T-cell (primary cell): ENCODE data around the gene PAK2. TPM values are rescaled to one million over a fixed set of nuclear protein-coding genes. Genes with fewer than 3 reads are reported as not detected.
A peak's percentile ranks its signal among the peaks of the same experiment; 100 is the strongest.
"Not testable (repeated sequence)": the region's sequence is repeated elsewhere in the genome, so short reads cannot be mapped to it uniquely, and the experiment has no call there.

ENCODE experiments used
- ATAC-seq, 4 experiments: fragments of 200-7000 bp in 3 of 4; fragments of 150-1000 bp in 1 of 4; cut with Tn5 transposase; replicated peaks in 1 of 4; 1 replicate in 3 of 4; 2 replicates in 1 of 4; pipeline ENCODE4 v1.10.0; 2021; ENCODE audit warnings: moderate library complexity in 3 of 4, mild to moderate bottlenecking in 2 of 4, moderate number of reproducible peaks in 1 of 4
- CTCF ChIA-PET, 2 donors: fragments of 300-600 bp; sonication (Branson Sonifier 250); formaldehyde crosslinking; loops; one replicate each; lab custom pipeline; 2022; ENCODE audit warnings: antibody characterized with exemption in 2 of 2; lab: Charles Lee
- POLR2A ChIA-PET, 2 donors: fragments of 300-600 bp; sonication (Branson Sonifier 250); formaldehyde crosslinking; loops; one replicate each; lab custom pipeline; 2022; ENCODE audit warnings: antibody characterized with exemption in 2 of 2; lab: Charles Lee
- DNase-seq, 35 experiments: peaks; one replicate each; pipeline versions ENCODE4 v3.0.0 to v3.0.0-alpha.2; 2013 to 2023
- H3K27ac ChIP-seq: one replicate; pipeline ENCODE4 v1.5.1; 2013; ENCODE audit warnings: low read length
- H3K27me3 ChIP-seq, 2 experiments: replicated peaks in 1 of 2; 1 replicate in 1 of 2; 2 replicates in 1 of 2; pipeline versions ENCODE4 v1.6.1 to v1.7.0; 2013; ENCODE audit warnings: low read length in 1 of 2, mixed read lengths in 1 of 2; ENCODE audit not compliant: control insufficient read depth in 2 of 2, insufficient read depth in 2 of 2; ENCODE audit errors: extremely low read depth in 1 of 2
- H3K36me3 ChIP-seq, 2 donors: 1 replicate in 1 of 2; 2 replicates in 1 of 2; pipeline versions ENCODE4 v1.6.1 to v1.7.0; 2013; ENCODE audit warnings: low read length in 1 of 2; ENCODE audit not compliant: control insufficient read depth in 2 of 2, insufficient read depth in 1 of 2; ENCODE audit errors: extremely low read depth in 1 of 2
- H3K4me1 ChIP-seq, 2 experiments: 1 replicate in 1 of 2; 2 replicates in 1 of 2; pipeline versions ENCODE4 v1.6.1 to v1.7.0; 2013; ENCODE audit warnings: low read length in 2 of 2, mixed read lengths in 1 of 2; ENCODE audit not compliant: insufficient read depth in 2 of 2, control insufficient read depth in 1 of 2; ENCODE audit errors: extremely low read depth in 1 of 2
- H3K4me3 ChIP-seq, 2 donors: 1 replicate in 1 of 2; 2 replicates in 1 of 2; pipeline versions ENCODE4 v1.5.1 to v1.7.0; 2013; ENCODE audit warnings: mild to moderate bottlenecking in 2 of 2, low read length in 1 of 2, moderate library complexity in 1 of 2; ENCODE audit not compliant: control insufficient read depth in 1 of 2; ENCODE audit errors: extremely low read depth in 1 of 2
- H3K9me3 ChIP-seq: 2 replicates; pipeline ENCODE4 v1.7.0; 2013
- H3K27ac Mint-ChIP-seq, 2 donors: one replicate each; pipeline ENCODE4 v1.8.0; 2020 to 2021; ENCODE audit warnings: mild to moderate bottlenecking in 2 of 2, mixed read lengths in 2 of 2
- H3K27me3 Mint-ChIP-seq, 2 donors: one replicate each; pipeline ENCODE4 v1.8.0; 2021 to 2022; ENCODE audit warnings: mixed read lengths in 2 of 2
- H3K36me3 Mint-ChIP-seq: one replicate; pipeline ENCODE4 v1.8.0; 2021; ENCODE audit warnings: mixed read lengths
- H3K4me1 Mint-ChIP-seq, 3 donors: one replicate each; pipeline ENCODE4 v1.8.0; 2020 to 2022; ENCODE audit warnings: mixed read lengths in 3 of 3, mild to moderate bottlenecking in 1 of 3
- H3K4me3 Mint-ChIP-seq, 3 donors: one replicate each; pipeline ENCODE4 v1.8.0; 2020 to 2022; ENCODE audit warnings: mild to moderate bottlenecking in 3 of 3, mixed read lengths in 3 of 3, moderate library complexity in 3 of 3
- H3K9me3 Mint-ChIP-seq, 3 donors: one replicate each; pipeline ENCODE4 v1.8.0; 2020 to 2022; ENCODE audit warnings: mixed read lengths in 3 of 3
- WGBS: methylation state at CpG from one replicate; pipeline ENCODE4 v1.1.5; 2013; ENCODE audit warnings: missing lambda C conversion rate; ENCODE audit not compliant: insufficient coverage; 5-methylcytosine and 5-hydroxymethylcytosine counted together
- total RNA-seq, 35 experiments: library from RNA in 6 of 35; stranded (reverse) in 6 of 35; fragments of 120-200 nt in 1 of 35; gene quantifications; one replicate each; pipeline versions ENCODE4 v1.2.1 to v1.2.4 and lab custom pipeline; 2013 to 2026

Gene PAK2
- total RNA-seq, 5 donors from 2014 or later (not counting 1 experiment from before 2014, with no cell fraction given) = 62.7 to 87.3 (median 76.2) TPM

DNA sequence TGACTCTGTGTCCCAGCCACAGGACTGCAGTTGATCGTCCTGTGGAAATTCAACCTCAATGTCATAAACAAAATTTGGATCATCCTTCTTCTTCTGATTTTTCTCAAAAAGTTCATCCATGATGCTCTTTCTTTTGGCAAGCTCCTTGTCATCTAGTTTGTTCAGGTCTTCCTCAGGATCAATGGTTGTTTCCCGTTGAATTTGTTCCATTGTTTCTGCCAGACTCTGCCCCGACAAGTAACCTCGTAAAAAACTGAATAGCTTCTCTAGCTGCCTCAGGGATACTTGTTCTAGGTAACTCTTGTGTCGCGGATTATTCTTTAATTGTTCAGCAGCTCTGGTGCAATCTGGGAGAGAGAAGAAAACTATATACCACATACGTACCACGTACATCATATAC lies 32.1 kb upstream of the PAK2 start:
- ChIA-PET CTCF (interaction anchor here in 1 of 2 donors (0.5 to 1.1 kb wide), 3 partner anchors 14 to 95 kb away, joined by 3 to 5 read pairs (median 3); no protein-coding TSS in a partner anchor), POLR2A (no interaction called here)
- ATAC-seq (no peak), DNase-seq (no peak)
- H3K4me3 ChIP-seq = no peak overlapping the region
- H3K36me3 Mint-ChIP-seq = peaks cover 5% of the 10 kb centered on the region
- no peaks in the 10 kb centered on the region for H3K9me3 ChIP-seq
- H3K4me1 ChIP-seq = peaks cover 6 to 15% of the 10 kb centered on the region in 2 experiments
- no peak overlapping the region for H3K27ac ChIP-seq
- H3K27ac Mint-ChIP-seq = no peak overlapping the region
- H3K36me3 ChIP-seq = no peaks in the 10 kb centered on the region
- WGBS = 100% methylated on average over 2 of the region's 8 CpGs
- H3K4me1 Mint-ChIP-seq = peaks cover 14 to 21% (median 18%) of the 10 kb centered on the region in 3 donors
- no peaks in the 10 kb centered on the region for H3K27me3 Mint-ChIP-seq
- H3K9me3 Mint-ChIP-seq = no peaks in the 10 kb centered on the region
- H3K4me3 Mint-ChIP-seq = no peak overlapping the region
- no peaks in the 10 kb centered on the region for H3K27me3 ChIP-seq

DNA sequence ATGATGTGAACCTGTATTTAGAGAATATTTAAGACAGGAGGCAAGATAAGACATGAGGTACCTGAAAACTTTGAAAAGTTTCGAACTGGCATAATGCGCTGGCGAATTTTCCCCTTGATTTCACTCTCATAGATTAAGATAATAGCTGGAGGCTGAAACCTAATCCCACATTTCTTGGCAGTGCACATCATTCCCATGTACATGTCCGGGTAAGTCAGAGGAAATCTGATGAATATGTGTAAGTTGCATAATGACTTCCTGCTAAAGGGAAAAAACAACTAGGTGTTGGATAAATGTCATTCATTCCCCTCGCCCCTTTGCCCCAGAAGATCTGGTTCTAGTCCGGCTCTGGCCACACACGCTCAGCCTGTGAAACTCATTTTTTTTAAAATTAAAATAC lies 31.2 kb upstream of the PAK2 start:
- POLR2A ChIA-PET = interaction anchor here in 1 of 2 donors (0.6 kb wide), 1 partner anchor 159 kb away, joined by 3 read pairs; the partner anchor contains the start of gene SENP5
- CTCF ChIA-PET = interaction anchor here in 1 of 2 donors (1.0 to 1.1 kb wide), 2 partner anchors 14 to 96 kb away, joined by 3 read pairs; no protein-coding TSS in a partner anchor
- H3K36me3 Mint-ChIP-seq = peaks cover 5% of the 10 kb centered on the region

GRCh38 chr3:196711838-196712513 lies 27.7 kb upstream of the PAK2 start, which contains the start of the genes CEP19 and PIGX:
Gene CEP19, minus strand, starts transcription at chr3:196712250. Its CDS starts 3,593 bp downstream, at chr3:196708657.
Gene PIGX, plus strand, starts transcription at chr3:196712377.
- peaks cover 6 to 25% of the 10 kb centered on the region in 2 experiments for H3K4me1 ChIP-seq
- peak within 1 kb of the TSS; percentile 99 for H3K27ac ChIP-seq
- WGBS = under 1% methylated on average over 65 of the region's 68 CpGs
- Mint-ChIP-seq H3K4me1 (peaks cover 28 to 41% (median 35%) of the 10 kb centered on the region in 3 donors), H3K4me3 (peak within 1 kb of the TSS; percentile 92 to 97 (median 95)), H3K27ac (peak within 1 kb of the TSS; percentile 98 to 99), H3K36me3 (peaks cover 5% of the 10 kb centered on the region), H3K9me3 (no peaks in the 10 kb centered on the region), H3K27me3 (no peaks in the 10 kb centered on the region)
- no peaks in the 10 kb centered on the region for H3K9me3 ChIP-seq
- peak within 1 kb of the TSS; percentile 70 to 91 for H3K4me3 ChIP-seq
- ChIA-PET CTCF (interaction anchor here in 1 of 2 donors (1.0 to 1.6 kb wide), 3 partner anchors 27 to 102 kb away, joined by 4 to 5 read pairs (median 4); partner anchors contain the start of gene PAK2), POLR2A (interaction anchor here in 1 of 2 donors (0.5 to 2.5 kb wide), 2 partner anchors 24 to 28 kb away, joined by 4 to 18 read pairs; partner anchors contain the start of gene PAK2)
- ATAC-seq (peak; percentile 82 to 90 (median 87)), DNase-seq (peak; percentile 82 to 98 (median 93))
- H3K36me3 ChIP-seq = no peaks in the 10 kb centered on the region
- H3K27me3 ChIP-seq = no peaks in the 10 kb centered on the region

More for the DNA sequence above, 31.2 kb upstream of the PAK2 start:
- no peak overlapping the region for H3K4me3 Mint-ChIP-seq
- no peaks in the 10 kb centered on the region for H3K9me3 Mint-ChIP-seq
- WGBS = 100% methylated on average over 3 of the region's 7 CpGs
- H3K4me1 Mint-ChIP-seq = peaks cover 22 to 28% (median 24%) of the 10 kb centered on the region in 3 donors
- no peak overlapping the region for H3K27ac ChIP-seq
- peaks cover 6 to 23% of the 10 kb centered on the region in 2 experiments for H3K4me1 ChIP-seq
- no peak for ATAC-seq
- H3K27me3 ChIP-seq = no peaks in the 10 kb centered on the region
- H3K27me3 Mint-ChIP-seq = no peaks in the 10 kb centered on the region
- no peak overlapping the region for H3K4me3 ChIP-seq
- H3K36me3 ChIP-seq = no peaks in the 10 kb centered on the region
- no peak for DNase-seq
- H3K27ac Mint-ChIP-seq = no peak overlapping the region
- H3K9me3 ChIP-seq = no peaks in the 10 kb centered on the region

GRCh38 chr3:196712514-196713413 lies 26.9 kb upstream of the PAK2 start:
- under 1% methylated on average over 56 of the region's 64 CpGs for WGBS
- Mint-ChIP-seq H3K9me3 (no peaks in the 10 kb centered on the region), H3K27ac (peak overlapping the region; percentile 66 to 85), H3K27me3 (no peaks in the 10 kb centered on the region), H3K4me1 (peaks cover 28 to 41% (median 35%) of the 10 kb centered on the region in 3 donors), H3K4me3 (peak overlapping the region; percentile 79 to 85 (median 79)), H3K36me3 (peaks cover 3% of the 10 kb centered on the region)
- no peaks in the 10 kb centered on the region for H3K9me3 ChIP-seq
- peak overlapping the region; percentile 92 for H3K27ac ChIP-seq
- POLR2A ChIA-PET = interaction anchor here in 1 of 2 donors (0.7 to 2.5 kb wide), 2 partner anchors 28 to 73 kb away, joined by 3 to 18 read pairs; partner anchors contain the start of gene PAK2
- CTCF ChIA-PET = interaction anchor here in 1 of 2 donors (1.0 to 1.6 kb wide), 2 partner anchors 27 to 28 kb away, joined by 4 to 5 read pairs; partner anchors contain the start of gene PAK2
- H3K4me3 ChIP-seq = peak overlapping the region; percentile 70 to 91
- no peaks in the 10 kb centered on the region for H3K36me3 ChIP-seq
- no peaks in the 10 kb centered on the region for H3K27me3 ChIP-seq
- ATAC-seq (peak; percentile 51 to 68 (median 64)), DNase-seq (peak in 28 of 35 experiments; percentile 12 to 82 (median 56))
- H3K4me1 ChIP-seq = peaks cover 6 to 25% of the 10 kb centered on the region in 2 experiments

- WGBS = no CpG with 5 or more reads among the region's 3 CpGs
- POLR2A ChIA-PET, H3K9me3 Mint-ChIP-seq, H3K4me3 ChIP-seq, H3K9me3 ChIP-seq, H3K27ac ChIP-seq, H3K4me3 Mint-ChIP-seq, DNase-seq, H3K27me3 ChIP-seq, H3K36me3 ChIP-seq, ATAC-seq, H3K27me3 Mint-ChIP-seq: not testable (repeated sequence)
- peaks cover 26% of the 10 kb centered on the region for H3K36me3 Mint-ChIP-seq
- peaks cover 19 to 22% (median 20%) of the 10 kb centered on the region in 3 donors for H3K4me1 Mint-ChIP-seq
- peaks cover 0 to 11% of the 10 kb centered on the region in 2 experiments for H3K4me1 ChIP-seq
- CTCF ChIA-PET = interaction anchor here in 1 of 2 donors (0.5 kb wide), 1 partner anchor 27 kb away, joined by 4 read pairs; no protein-coding TSS in a partner anchor
- H3K27ac Mint-ChIP-seq = peak overlapping the region in 1 of 2 donors; percentile 0
Measured at GRCh38 chr3:196717162-196717561, 22.5 kb upstream of the PAK2 start.
